ENCODE data around the gene VPS37C.
A peak's percentile ranks its signal among the peaks of the same experiment; 100 is the strongest.

VPS37C gene

DNA sequence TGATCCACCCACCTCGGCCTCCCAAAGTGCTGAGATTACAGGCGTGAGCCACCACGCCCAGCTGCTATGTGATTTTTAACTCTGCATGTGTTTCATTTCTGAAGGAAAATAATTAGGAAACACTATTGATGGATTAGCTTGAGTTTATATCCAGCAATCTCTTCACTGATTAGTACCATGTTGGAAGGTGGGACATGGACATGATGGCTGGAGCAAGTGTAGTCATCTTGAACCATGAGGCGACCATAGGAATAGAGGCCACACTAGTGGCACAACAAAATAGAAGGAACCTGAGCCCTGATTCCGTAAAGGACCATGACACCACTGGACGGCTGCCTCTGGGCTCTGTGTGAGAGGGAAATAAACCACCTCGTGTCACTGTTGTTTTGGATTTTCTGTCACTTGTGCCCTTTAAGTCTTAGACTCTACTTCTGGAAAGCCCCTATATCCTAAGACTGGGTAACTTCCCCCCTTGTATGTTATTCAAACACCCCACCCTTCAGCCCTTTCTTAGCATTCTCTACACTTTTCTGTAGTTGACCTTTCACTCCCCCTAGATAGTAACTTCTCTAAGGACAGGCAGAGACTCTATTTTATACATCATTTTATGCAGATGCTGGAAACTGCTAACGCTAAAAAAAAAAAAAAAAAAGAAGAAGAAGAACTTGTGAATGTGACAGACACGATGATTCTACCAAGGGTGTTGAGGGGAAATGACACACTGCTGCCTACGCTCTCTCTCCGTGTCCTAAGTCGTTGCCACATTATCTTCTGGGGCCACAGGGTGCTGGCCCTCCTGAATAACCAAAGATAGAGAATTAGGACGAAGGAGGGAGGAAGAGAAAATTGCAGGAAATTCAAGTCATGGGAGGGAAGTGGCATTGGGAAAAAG, 2.7 kb upstream of the VPS37C start:
- WGBS = 85% methylated on average over 13 of the region's 13 CpGs
- Histone ChIP-seq H3K9me3 (ENCODE audit: insufficient read depth, low read depth, low read length) (no peaks in the 10 kb centered on the region), H3K27ac (ENCODE audit: low read depth, low read length) (no peak overlapping the region), H3K4me1 (ENCODE audit: insufficient read depth, low read length) (peaks cover 17% of the 10 kb centered on the region), H3K27me3 (ENCODE audit: insufficient read depth, low read length) (no peaks in the 10 kb centered on the region), H3K9ac (ENCODE audit: low read depth, low read length) (no peak overlapping the region), H3K4me3 (ENCODE audit: low read length) (no peak overlapping the region), H3K36me3 (ENCODE audit: insufficient read depth, low read length) (no peaks in the 10 kb centered on the region)

DNA sequence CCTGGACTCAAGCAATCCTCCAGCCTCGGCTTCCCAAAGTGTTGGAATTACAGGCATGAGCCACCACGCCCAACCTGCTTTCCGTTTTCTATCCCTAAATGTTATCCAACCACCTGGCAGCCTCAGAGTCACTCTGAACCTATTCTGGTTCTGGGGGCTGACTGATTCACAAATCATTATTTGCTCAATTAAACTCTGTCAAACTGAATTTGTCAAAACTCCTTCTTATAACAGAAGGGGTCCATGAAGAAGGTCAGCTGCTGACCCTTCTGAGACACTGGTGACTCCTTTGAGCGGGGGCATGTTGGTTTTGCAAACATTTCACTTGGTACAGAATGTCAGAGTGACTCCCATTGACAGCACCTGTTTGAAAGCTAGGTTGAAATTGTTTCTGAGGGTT, 1.8 kb upstream of the VPS37C start:
- H3K36me3 ChIP-seq (ENCODE audit: insufficient read depth, low read length) = no peaks in the 10 kb centered on the region
- H3K27ac ChIP-seq (ENCODE audit: low read depth, low read length) = no peak overlapping the region
- no peaks in the 10 kb centered on the region for H3K27me3 ChIP-seq (ENCODE audit: insufficient read depth, low read length)
- no peak overlapping the region for H3K4me3 ChIP-seq (ENCODE audit: low read length)
- no peaks in the 10 kb centered on the region for H3K9me3 ChIP-seq (ENCODE audit: insufficient read depth, low read depth, low read length)
- H3K9ac ChIP-seq (ENCODE audit: low read depth, low read length) = no peak overlapping the region
- 94% methylated on average over 4 of the region's 4 CpGs for WGBS
- H3K4me1 ChIP-seq (ENCODE audit: insufficient read depth, low read length) = peaks cover 23% of the 10 kb centered on the region

DNA sequence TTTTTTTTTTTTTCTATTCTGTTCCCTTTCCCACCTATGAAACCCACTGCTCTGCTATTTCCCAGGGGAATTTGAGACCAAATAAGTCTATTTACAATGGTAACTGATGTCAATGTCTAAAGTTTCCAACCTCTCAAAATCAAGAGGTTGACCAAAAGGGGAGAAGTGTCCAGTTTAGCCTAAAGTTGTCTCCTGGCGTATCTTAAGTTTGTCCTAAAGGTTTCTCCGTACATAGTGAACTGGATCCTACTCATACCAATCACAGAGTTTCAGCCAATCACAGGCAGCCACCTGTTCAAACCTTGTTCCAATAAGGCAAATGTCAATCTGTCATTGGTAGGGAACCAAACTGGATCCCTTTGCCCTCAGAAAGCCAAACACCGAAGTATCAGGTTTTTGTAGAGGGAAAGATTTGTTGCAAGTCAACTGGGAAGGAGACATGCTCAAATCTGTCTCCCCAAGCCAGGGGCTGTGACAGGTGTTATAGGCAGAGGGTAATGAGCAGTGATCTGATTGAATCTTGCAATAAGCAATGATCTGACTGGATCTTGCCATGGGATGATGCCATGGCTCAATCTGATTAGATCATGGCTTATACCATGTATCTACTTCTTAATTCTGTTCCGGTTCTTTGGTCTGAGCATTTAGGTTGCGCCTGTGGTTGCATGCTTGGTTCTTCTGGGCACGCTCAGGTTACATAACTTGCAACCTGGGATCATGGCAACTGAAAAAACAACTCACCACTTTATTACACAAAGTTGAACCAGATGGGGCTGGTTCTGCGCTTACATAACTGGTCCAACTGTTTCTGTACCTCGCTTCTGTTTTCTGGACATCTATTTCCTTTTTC, 1.1 kb upstream of the VPS37C start:
- Histone ChIP-seq H3K27me3 (ENCODE audit: insufficient read depth, low read length) (no peaks in the 10 kb centered on the region), H3K4me3 (ENCODE audit: low read length) (peak overlapping the region; percentile 85), H3K9ac (ENCODE audit: low read depth, low read length) (peak overlapping the region; percentile 93; the same call in 1 of the 2 replicates), H3K36me3 (ENCODE audit: insufficient read depth, low read length) (peaks cover 4% of the 10 kb centered on the region; the same call in 1 of the 2 replicates), H3K9me3 (ENCODE audit: insufficient read depth, low read depth, low read length) (no peaks in the 10 kb centered on the region), H3K27ac (ENCODE audit: low read depth, low read length) (peak overlapping the region; percentile 97; the same call in 1 of the 2 replicates), H3K4me1 (ENCODE audit: insufficient read depth, low read length) (peaks cover 23% of the 10 kb centered on the region)
- 88% methylated on average over 8 of the region's 8 CpGs for WGBS

DNA sequence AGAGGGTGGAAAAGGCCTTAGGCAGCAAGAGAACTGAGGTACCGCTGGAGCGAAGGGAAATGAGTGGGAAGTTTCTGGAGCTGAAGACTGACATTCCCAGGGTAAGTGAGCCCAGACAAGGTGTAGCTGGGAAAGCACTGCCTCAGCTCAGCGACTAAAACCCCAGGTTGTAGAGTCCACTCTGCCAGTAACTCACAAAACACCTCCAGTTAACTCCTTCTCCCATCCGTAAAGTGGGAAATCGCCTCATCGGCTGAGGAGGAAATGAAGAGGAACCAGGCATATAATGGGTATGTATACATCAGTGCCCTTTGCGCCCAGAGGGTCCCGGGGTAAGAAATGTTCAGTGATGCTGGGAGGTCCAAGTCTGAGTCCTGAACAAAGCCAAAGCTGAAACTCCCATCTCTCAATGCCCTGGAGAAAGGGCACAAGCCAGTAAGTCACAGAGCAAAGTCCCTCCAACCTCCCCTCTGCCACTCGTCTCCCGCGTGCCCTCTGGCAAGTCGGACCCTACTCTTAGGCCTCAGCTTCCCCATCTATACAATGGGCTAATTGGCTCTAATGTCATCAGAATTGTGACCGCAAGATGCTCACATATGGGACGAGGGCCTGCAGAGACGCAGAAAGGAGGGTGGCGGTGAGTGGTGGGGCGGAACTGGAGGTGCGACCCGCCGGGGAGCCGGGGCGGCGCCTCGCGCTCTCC, 588 bp downstream of the VPS37C start:
- peak overlapping the region; percentile 93 for H3K9ac ChIP-seq (ENCODE audit: low read depth, low read length)
- peak overlapping the region; percentile 85 for H3K4me3 ChIP-seq (ENCODE audit: low read length)
- peak overlapping the region; percentile 54; the same call in 1 of the 2 replicates for H3K27ac ChIP-seq (ENCODE audit: low read depth, low read length)
- H3K27me3 ChIP-seq (ENCODE audit: insufficient read depth, low read length) = no peaks in the 10 kb centered on the region
- WGBS = 32% methylated on average over 16 of the region's 25 CpGs
- H3K4me1 ChIP-seq (ENCODE audit: insufficient read depth, low read length) = peaks cover 23% of the 10 kb centered on the region
- no peaks in the 10 kb centered on the region for H3K9me3 ChIP-seq (ENCODE audit: insufficient read depth, low read depth, low read length)
- H3K36me3 ChIP-seq (ENCODE audit: insufficient read depth, low read length) = peaks cover 4% of the 10 kb centered on the region; the same call in 1 of the 2 replicates

DNA sequence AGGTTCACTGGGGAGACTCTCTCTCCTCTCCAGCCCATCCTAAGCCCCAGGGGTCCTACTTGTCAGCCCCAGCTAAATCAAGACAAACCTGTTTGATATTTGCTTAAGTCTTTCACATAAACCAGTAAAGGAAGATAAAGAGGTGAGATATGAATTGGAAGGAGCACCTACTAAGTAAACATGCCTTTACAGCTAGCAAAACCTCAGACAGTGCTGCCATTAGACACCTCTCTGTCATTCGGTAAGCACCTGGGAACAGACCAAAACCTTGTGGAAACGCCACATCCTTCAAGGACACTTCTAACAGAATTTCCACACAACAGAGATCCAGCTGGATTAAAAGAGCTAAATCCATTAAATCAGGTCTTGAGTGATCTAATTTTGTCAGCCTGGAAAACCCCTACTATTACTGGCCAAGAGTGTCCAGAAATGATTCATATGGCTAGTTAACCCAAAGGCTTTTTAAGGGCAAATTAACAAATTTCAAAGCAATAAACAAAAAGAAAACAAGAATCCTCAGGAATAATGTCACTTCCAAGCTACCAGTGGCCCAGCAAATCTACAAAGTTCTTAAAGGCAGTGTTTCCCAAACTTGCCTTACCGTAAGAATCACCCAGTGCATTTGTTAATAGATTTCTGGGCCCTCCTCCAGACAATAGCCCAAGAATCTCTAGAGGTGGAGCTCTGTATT, 2.4 kb downstream of the VPS37C start:
- H3K4me1 ChIP-seq (ENCODE audit: insufficient read depth, low read length) = peaks cover 26% of the 10 kb centered on the region
- no peak overlapping the region for H3K9ac ChIP-seq (ENCODE audit: low read depth, low read length)
- peaks cover 4% of the 10 kb centered on the region; the same call in 1 of the 2 replicates for H3K36me3 ChIP-seq (ENCODE audit: insufficient read depth, low read length)
- no peak overlapping the region for H3K4me3 ChIP-seq (ENCODE audit: low read length)
- H3K9me3 ChIP-seq (ENCODE audit: insufficient read depth, low read depth, low read length) = no peaks in the 10 kb centered on the region
- H3K27me3 ChIP-seq (ENCODE audit: insufficient read depth, low read length) = no peaks in the 10 kb centered on the region
- 81% methylated on average over 3 of the region's 3 CpGs for WGBS
- H3K27ac ChIP-seq (ENCODE audit: low read depth, low read length) = no peak overlapping the region

DNA sequence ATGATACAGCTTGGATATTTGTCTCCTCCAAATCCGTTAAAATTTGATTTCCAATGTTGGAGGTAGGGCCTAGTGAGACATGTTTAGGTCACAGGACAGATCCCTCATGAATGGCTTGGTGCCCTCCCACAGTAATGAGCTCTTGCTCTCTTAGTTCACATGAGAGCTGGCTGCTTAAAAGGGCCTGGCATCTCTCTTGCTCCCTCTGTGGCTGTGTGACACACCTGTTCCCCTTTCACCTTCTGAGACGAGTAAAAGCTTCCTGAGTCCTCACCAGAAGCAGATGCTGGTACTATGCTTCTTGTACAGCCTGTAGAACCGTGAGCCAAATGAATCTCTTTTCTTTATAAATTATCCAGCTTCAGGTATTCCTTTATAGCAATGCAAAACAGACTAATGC, 3.5 kb downstream of the VPS37C start:
- H3K9ac ChIP-seq (ENCODE audit: low read depth, low read length) = no peak overlapping the region
- no peak overlapping the region for H3K4me3 ChIP-seq (ENCODE audit: low read length)
- no peaks in the 10 kb centered on the region for H3K27me3 ChIP-seq (ENCODE audit: insufficient read depth, low read length)
- H3K27ac ChIP-seq (ENCODE audit: low read depth, low read length) = no peak overlapping the region
- peaks cover 4% of the 10 kb centered on the region; the same call in 1 of the 2 replicates for H3K36me3 ChIP-seq (ENCODE audit: insufficient read depth, low read length)
- H3K9me3 ChIP-seq (ENCODE audit: insufficient read depth, low read depth, low read length) = no peaks in the 10 kb centered on the region
- peaks cover 37% of the 10 kb centered on the region for H3K4me1 ChIP-seq (ENCODE audit: insufficient read depth, low read length)
- 88% methylated on average over 3 of the region's 3 CpGs for WGBS

DNA sequence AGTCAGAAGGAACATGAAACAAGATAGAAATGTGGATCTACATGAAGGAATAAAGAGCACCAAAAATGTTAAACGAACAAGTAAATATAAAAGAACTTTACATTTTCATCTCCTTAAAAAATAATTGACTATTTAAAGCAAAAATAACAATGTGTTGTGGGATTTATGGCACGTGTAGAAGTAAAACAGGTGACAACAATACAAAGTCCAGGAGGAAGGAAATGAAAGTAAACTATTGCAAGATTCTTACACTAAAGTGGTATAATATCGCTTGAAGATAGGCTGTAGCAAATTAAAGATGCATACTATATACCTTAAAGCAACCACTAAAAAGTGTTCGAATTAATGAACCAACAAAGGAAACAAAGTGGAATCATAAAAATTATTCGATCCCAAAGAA, 5.5 kb downstream of the VPS37C start:
- Histone ChIP-seq H3K4me3 (ENCODE audit: low read length) (no peak overlapping the region), H3K36me3 (ENCODE audit: insufficient read depth, low read length) (peaks cover 4% of the 10 kb centered on the region; the same call in 1 of the 2 replicates), H3K4me1 (ENCODE audit: insufficient read depth, low read length) (peaks cover 42% of the 10 kb centered on the region), H3K9ac (ENCODE audit: low read depth, low read length) (no peak overlapping the region), H3K27me3 (ENCODE audit: insufficient read depth, low read length) (no peaks in the 10 kb centered on the region), H3K27ac (ENCODE audit: low read depth, low read length) (no peak overlapping the region), H3K9me3 (ENCODE audit: insufficient read depth, low read depth, low read length) (no peaks in the 10 kb centered on the region)
- 89% methylated on average over 3 of the region's 5 CpGs for WGBS

DNA sequence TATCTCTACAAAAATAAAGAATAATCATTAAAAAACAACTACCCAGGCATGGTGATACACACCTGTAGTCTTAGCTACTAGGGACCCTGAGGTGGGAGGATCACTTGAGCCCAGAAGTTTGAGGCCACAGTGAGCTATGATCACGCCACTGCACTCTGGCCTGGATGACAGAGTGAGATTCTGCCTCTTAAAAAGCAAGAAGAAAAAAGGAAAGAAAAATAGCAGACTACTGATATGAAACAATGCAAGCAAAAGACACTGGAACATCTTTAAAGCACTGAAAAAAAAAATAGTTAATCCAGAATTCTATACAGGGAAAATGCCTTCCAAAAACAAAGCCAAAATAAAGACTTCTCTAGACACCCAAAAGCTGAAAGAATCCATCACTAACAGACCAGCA, 5.9 kb downstream of the VPS37C start:
- WGBS = 91% methylated on average over 1 of the region's 1 CpG
- Histone ChIP-seq H3K4me3 (ENCODE audit: low read length) (no peak overlapping the region), H3K27me3 (ENCODE audit: insufficient read depth, low read length) (no peaks in the 10 kb centered on the region), H3K4me1 (ENCODE audit: insufficient read depth, low read length) (peaks cover 43% of the 10 kb centered on the region), H3K9ac (ENCODE audit: low read depth, low read length) (no peak overlapping the region), H3K9me3 (ENCODE audit: insufficient read depth, low read depth, low read length) (no peaks in the 10 kb centered on the region), H3K27ac (ENCODE audit: low read depth, low read length) (no peak overlapping the region), H3K36me3 (ENCODE audit: insufficient read depth, low read length) (peaks cover 4% of the 10 kb centered on the region; the same call in 1 of the 2 replicates)

DNA sequence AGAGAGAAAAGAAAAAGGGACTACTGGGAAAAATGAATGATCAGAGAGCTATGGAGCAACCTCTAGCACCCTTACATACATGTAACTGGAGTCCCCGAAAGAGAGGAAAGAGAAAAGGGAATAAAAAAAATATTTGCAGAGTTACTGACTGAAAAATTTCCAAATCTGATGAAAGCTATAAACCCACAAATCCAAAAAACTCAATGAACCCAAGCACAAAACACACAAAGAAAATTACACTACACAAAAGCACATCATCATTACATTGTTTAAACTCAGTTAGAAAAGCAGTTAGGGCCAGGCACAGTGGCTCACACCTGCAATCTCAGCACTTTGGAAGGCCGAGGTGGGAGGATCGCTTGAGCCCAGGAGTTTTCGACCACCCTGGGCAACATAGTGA, 6.7 kb downstream of the VPS37C start:
- Histone ChIP-seq H3K27ac (ENCODE audit: low read depth, low read length) (no peak overlapping the region), H3K9me3 (ENCODE audit: insufficient read depth, low read depth, low read length) (no peaks in the 10 kb centered on the region), H3K27me3 (ENCODE audit: insufficient read depth, low read length) (no peaks in the 10 kb centered on the region), H3K36me3 (ENCODE audit: insufficient read depth, low read length) (peaks cover 4% of the 10 kb centered on the region; the same call in 1 of the 2 replicates), H3K9ac (ENCODE audit: low read depth, low read length) (no peak overlapping the region), H3K4me3 (ENCODE audit: low read length) (no peak overlapping the region), H3K4me1 (ENCODE audit: insufficient read depth, low read length) (peaks cover 48% of the 10 kb centered on the region)
- 98% methylated on average over 3 of the region's 4 CpGs for WGBS

DNA sequence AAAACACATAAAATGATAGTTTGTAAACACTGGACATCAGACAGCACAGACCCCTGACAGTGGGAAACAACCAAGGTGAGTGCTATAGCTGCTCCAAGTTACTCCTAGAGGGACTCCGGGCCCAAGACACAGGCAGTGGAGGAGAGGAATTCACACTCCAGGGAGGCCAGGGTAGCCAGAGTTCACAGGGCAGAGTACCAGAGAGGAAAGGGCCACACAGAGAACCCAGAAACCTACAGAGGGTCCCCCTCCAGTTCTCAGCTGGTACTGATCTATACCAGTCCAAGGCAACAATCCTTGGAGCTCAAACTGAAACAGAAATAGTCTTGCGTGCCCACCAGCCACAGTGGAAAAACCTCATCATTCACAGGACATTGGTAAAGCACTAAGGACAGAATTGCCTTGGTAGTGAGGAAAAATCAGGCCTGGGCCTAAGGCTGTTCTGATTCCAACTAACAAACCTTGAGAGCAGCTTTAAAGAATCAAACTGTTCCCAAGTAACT, 7.6 kb downstream of the VPS37C start:
- Histone ChIP-seq H3K36me3 (ENCODE audit: insufficient read depth, low read length) (peaks cover 4% of the 10 kb centered on the region; the same call in 1 of the 2 replicates), H3K9ac (ENCODE audit: low read depth, low read length) (no peak overlapping the region), H3K4me1 (ENCODE audit: insufficient read depth, low read length) (peaks cover 44% of the 10 kb centered on the region), H3K27ac (ENCODE audit: low read depth, low read length) (no peak overlapping the region), H3K4me3 (ENCODE audit: low read length) (no peak overlapping the region), H3K27me3 (ENCODE audit: insufficient read depth, low read length) (no peaks in the 10 kb centered on the region), H3K9me3 (ENCODE audit: insufficient read depth, low read depth, low read length) (no peaks in the 10 kb centered on the region)
- 80% methylated on average over 2 of the region's 2 CpGs for WGBS

Measured in HUES64 (cell line).